HUES48 (cell line): ENCODE data around the gene PSD2.
A peak's percentile ranks its signal among the peaks of the same experiment; 100 is the strongest.

Experiments
- H3K27ac ChIP-seq: one replicate; pipeline ENCODE4 v1.7.0; 2013; ENCODE audit warnings: low read depth, low read length, inconsistent platforms
- H3K27me3 ChIP-seq: 2 replicates; pipeline ENCODE4 v1.6.1; 2013; ENCODE audit warnings: mild to moderate bottlenecking, low read length; ENCODE audit not compliant: control insufficient read depth, insufficient read depth
- H3K36me3 ChIP-seq: 2 replicates; pipeline ENCODE4 v1.6.1; 2013; ENCODE audit warnings: low read length; ENCODE audit not compliant: control insufficient read depth, insufficient read depth
- H3K4me1 ChIP-seq: 2 replicates; pipeline ENCODE4 v1.6.1; 2013; ENCODE audit warnings: mild to moderate bottlenecking, low read length; ENCODE audit not compliant: control insufficient read depth, insufficient read depth
- H3K4me3 ChIP-seq: 2 replicates; pipeline ENCODE4 v1.5.1; 2013; ENCODE audit warnings: mild to moderate bottlenecking, low read depth, low read length
- H3K9ac ChIP-seq: 2 replicates; pipeline ENCODE4 v1.6.1; 2013; ENCODE audit warnings: mild to moderate bottlenecking, low read depth, low read length, moderate library complexity
- H3K9me3 ChIP-seq: 2 replicates; pipeline ENCODE4 v1.6.1; 2013; ENCODE audit warnings: low read length; ENCODE audit not compliant: control insufficient read depth, insufficient read depth

PSD2 gene

DNA sequence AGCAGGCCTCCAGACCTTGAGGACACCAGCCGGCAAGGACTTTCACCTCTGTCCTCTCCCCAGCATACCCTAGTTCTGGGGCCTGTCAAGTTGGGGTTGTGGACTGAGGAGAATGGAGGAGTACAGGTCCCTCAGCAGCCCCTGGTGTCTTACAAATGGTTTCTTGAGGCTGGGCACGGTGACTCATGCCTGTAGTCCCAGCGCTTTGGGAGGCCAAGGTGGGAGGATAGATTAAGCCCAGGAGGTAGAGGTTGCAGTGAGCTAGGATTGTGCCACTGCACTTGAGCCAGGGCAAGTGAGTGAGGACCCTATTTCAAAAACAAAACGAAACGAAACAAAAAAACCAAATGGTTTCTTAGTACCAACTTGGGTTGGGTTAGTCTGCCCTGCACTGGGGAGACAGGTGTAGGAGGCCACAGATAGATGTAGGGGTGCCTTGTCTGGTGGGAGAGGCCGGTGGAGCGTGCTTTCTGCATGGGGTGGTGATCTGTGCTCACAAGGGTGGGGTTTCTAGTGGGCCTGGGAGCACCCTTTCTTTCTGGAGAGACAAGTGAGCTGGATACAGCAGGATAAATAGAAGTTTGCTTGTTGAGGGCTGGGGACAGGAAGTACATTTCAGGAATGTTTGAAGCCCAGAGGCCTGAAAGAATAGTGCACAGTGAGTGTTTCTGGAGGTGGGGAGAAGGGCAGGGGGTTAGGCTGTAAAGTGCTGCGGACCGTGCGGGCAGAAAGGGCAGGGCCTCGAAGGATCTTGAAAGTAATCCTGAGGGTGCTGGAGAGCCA is 37.7 kb upstream of the PSD2 start:
- H3K36me3 ChIP-seq: no peaks in the 10 kb centered on the region
- peaks cover 83% of the 10 kb centered on the region for H3K27me3 ChIP-seq
- no peak overlapping the region for H3K9ac ChIP-seq
- H3K9me3 ChIP-seq: no peaks in the 10 kb centered on the region
- H3K27ac ChIP-seq: no peak overlapping the region
- H3K4me3 ChIP-seq: no peak overlapping the region
- H3K4me1 ChIP-seq: peaks cover 9% of the 10 kb centered on the region

DNA sequence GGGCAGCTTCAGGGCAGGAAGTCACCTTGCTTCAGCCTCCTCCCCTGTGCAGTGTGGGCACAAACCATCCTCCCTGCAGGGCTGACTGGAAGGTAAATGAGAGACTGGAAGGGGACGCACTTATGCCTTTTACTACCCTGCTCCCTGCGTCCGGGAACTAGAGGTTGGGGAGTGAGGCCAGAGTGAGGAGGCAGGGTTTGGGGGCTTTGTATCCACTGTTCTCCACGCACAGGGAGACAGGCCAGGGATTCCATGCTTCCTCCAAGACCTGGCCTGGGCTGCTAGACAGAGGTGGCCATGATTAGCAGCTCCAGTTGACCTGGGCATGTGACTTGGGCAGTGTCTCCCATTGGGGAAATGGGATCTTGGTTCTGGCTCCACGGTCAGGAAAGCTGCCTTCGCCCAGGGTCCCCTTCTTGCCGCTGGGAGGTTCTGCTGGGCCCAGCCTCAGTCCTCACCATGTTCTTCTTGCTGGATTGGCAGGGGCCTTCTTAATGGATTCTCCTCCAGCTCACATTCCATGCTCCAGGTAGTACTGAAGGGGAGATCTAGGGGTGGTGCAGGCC is 37.0 kb upstream of the PSD2 start:
- Histone ChIP-seq H3K4me3 (no peak overlapping the region), H3K27ac (no peak overlapping the region), H3K9me3 (no peaks in the 10 kb centered on the region), H3K9ac (no peak overlapping the region), H3K4me1 (peaks cover 12% of the 10 kb centered on the region), H3K36me3 (no peaks in the 10 kb centered on the region), H3K27me3 (peaks cover 83% of the 10 kb centered on the region)

GRCh38 chr5:139759219-139759721 is 36.3 kb upstream of the PSD2 start:
- peaks cover 86% of the 10 kb centered on the region for H3K27me3 ChIP-seq
- peaks cover 16% of the 10 kb centered on the region for H3K4me1 ChIP-seq
- H3K4me3 ChIP-seq: no peak overlapping the region
- no peaks in the 10 kb centered on the region for H3K9me3 ChIP-seq
- H3K9ac ChIP-seq: no peak overlapping the region
- no peak overlapping the region for H3K27ac ChIP-seq
- no peaks in the 10 kb centered on the region for H3K36me3 ChIP-seq

DNA sequence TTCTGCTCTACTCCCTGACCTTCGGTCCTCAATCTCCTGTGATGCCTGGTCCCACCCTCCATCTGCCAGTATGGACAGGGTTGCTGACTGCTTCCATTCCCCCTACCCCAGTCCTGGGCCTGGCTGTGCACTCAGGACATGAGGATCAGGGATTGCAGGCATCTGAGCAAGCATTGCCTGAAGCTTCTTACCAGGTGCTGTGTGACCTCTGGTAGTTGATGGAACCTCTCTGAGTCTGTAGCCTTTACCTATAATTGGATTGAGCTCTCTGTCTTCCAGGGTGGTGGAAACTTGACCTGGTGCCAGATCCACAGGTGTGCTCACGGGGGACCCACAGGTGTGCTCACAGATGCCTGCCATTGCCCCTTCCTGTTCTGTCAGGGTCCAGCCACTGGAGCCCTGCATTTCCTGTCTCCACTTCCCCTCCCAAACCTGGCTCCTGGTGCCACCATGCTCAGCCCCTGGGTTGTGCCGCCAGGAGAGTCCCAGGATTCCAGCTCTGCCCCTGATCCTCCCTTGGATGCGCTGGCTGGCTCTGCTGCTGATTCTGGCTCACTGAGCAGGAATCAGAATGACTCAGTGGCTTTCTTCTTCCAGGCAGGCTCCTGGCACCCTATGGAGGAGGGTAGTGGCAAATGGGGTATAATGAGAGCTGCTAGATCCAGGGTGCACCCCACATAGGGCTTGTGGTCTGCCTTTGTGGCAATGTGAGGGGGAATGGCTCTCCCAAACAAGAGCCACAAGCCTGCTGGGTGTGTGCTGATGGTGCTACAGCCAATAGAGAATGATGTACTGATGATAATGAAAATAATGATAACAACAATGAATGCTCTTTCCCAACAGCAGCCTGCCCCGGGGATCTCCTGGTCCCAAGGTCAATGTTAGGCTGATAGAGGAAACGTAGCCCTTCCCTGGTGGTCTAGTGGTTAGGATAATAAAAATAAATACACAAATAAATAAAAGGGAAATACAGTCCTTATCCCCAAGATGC is 35.2 kb upstream of the PSD2 start:
- no peak overlapping the region for H3K9ac ChIP-seq
- no peaks in the 10 kb centered on the region for H3K9me3 ChIP-seq
- peaks cover 86% of the 10 kb centered on the region for H3K27me3 ChIP-seq
- no peaks in the 10 kb centered on the region for H3K36me3 ChIP-seq
- peaks cover 21% of the 10 kb centered on the region for H3K4me1 ChIP-seq
- H3K4me3 ChIP-seq: no peak overlapping the region
- H3K27ac ChIP-seq: no peak overlapping the region

- Histone ChIP-seq H3K9ac (no peak overlapping the region), H3K27ac (no peak overlapping the region), H3K4me3 (no peak overlapping the region), H3K36me3 (no peaks in the 10 kb centered on the region), H3K27me3 (peaks cover 82% of the 10 kb centered on the region), H3K4me1 (peaks cover 17% of the 10 kb centered on the region), H3K9me3 (no peaks in the 10 kb centered on the region)
These were observed 34.6 kb upstream of the PSD2 start for GRCh38 chr5:139761057-139761450.

DNA sequence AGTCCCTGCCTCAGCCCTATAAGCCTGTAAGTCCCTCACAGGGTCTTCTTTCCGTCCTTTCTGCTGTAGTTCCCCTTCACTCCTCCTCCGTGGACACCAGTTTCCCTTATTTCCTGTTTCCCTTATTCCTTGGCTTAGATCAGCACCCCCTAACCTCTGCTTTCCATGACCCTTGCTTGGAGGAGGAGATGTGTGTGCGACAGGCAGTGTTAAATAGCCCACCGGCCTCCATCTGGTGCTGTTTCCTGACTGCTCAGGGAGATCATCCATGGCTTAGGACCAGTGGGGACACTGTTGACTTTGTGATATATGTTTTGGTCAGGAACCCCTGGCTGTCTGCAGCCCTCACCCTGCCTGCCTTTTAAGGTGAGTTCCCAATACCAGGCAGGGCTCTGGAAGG is 34.1 kb upstream of the PSD2 start:
- Histone ChIP-seq H3K4me3 (no peak overlapping the region), H3K9me3 (no peaks in the 10 kb centered on the region), H3K27ac (no peak overlapping the region), H3K27me3 (peaks cover 82% of the 10 kb centered on the region), H3K36me3 (no peaks in the 10 kb centered on the region), H3K4me1 (peaks cover 17% of the 10 kb centered on the region), H3K9ac (no peak overlapping the region)

DNA sequence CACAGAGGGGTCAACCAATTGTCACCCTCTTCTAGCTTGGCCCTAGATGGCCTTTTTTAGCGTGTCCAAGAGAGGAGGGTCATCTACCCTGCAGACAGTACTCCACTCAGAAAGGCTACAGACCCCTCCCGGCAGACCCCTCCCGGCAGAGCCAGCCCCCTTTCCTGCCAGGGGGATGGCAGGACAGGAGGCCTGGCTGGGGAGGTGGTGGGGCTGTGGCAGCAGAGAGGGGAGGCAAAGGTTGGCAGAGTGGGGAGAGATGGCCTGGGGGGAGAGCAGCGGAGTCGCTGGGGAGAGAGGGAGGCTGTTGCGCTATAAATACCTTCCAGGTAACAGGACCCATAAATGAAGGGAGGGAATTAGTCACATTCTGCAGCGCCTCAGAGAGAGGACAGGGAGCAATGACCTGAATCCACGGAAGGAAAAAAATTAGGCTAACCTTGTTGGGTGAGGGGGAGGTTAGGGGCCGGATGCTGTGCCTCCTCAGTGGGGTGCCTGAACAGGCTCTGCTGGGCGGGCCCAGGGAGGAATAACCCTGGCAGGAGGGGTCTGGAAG is 32.9 kb upstream of the PSD2 start:
- no peak overlapping the region for H3K27ac ChIP-seq
- no peak overlapping the region for H3K9ac ChIP-seq
- H3K36me3 ChIP-seq: no peaks in the 10 kb centered on the region
- H3K4me1 ChIP-seq: peaks cover 17% of the 10 kb centered on the region
- H3K9me3 ChIP-seq: no peaks in the 10 kb centered on the region
- peaks cover 71% of the 10 kb centered on the region for H3K27me3 ChIP-seq
- no peak overlapping the region for H3K4me3 ChIP-seq

- no peak overlapping the region for H3K27ac ChIP-seq
- peaks cover 64% of the 10 kb centered on the region for H3K27me3 ChIP-seq
- no peaks in the 10 kb centered on the region for H3K9me3 ChIP-seq
- H3K36me3 ChIP-seq: no peaks in the 10 kb centered on the region
- no peak overlapping the region for H3K4me3 ChIP-seq
- H3K4me1 ChIP-seq: peaks cover 17% of the 10 kb centered on the region
- H3K9ac ChIP-seq: no peak overlapping the region
These were observed 32.2 kb upstream of the PSD2 start for GRCh38 chr5:139763280-139763929.

GRCh38 chr5:139763930-139764791 is 31.4 kb upstream of the PSD2 start:
- Histone ChIP-seq H3K9me3 (no peaks in the 10 kb centered on the region), H3K27me3 (peaks cover 57% of the 10 kb centered on the region), H3K27ac (no peak overlapping the region), H3K36me3 (no peaks in the 10 kb centered on the region), H3K4me1 (peaks cover 17% of the 10 kb centered on the region), H3K9ac (no peak overlapping the region), H3K4me3 (0 out of 2 replicates have a peak overlapping the region, but pooled peaks have one; percentile 21)
